Keratinocyte (primary cell): Measurements from ENCODE around the gene KLHL3.

ENCODE experiments used
- EZH2 ChIP-seq: IDR thresholded peaks from one replicate; pipeline ENCODE4 v1.6.1; 2012; ENCODE audit warnings: inconsistent platforms, mild to moderate bottlenecking, low read length, moderate library complexity
- TF ChIP-seq, protein P1 (sequence below), 3 experiments: IDR thresholded peaks in 1 of 3; conservative IDR thresholded peaks in 1 of 3; optimal IDR thresholded peaks in 1 of 3; 2 replicates in 2 of 3; 3 replicates in 1 of 3; pipeline versions ENCODE3 to v1.5.1; 2011; ENCODE audit warnings: low read length in 3 of 3, mild to moderate bottlenecking in 3 of 3, moderate library complexity in 2 of 3, control low read depth in 1 of 3, inconsistent platforms in 1 of 3; ENCODE audit not compliant: insufficient read depth in 2 of 3; ENCODE audit errors: extremely low read depth in 1 of 3

DNA sequence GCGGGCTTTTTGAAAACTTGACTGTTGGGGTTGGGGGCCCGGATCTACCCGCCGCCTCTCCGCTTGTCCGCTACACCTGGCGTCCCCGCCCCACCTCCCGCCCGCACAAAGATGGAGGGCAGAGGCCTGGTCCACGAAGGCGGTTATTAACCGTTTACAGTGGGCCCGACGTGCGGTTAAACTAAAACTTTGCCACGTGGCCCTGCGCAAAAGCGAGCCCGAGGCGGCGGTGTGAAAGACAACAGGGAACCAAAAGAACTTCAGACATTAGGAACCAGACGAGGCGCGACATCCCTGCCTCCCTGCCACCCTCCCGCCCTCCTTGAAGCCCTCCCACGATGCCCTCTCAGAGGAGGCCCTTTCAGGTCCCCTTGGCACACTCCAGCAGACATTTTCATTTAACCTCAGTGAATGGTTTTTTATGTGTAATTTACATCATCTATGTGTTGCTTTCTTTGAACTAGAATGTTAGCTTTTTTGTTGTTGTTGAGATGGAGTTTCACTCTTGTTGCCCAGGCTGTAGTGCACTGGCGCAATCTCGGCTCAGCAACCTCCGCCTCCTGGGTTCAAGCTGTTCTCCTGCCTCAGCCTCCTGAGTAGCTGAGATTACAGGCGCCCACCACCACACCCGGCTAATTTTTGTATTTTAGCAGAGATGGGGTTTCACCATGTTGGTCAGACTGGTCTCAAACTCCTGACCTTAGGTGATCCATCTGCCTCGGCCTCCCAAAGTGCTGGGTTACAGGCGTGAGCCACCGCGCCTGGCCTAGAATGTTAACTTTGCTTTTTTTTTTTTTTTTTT is 19.3 kb upstream of the KLHL3 start:
- TF ChIP-seq, protein P1, sequence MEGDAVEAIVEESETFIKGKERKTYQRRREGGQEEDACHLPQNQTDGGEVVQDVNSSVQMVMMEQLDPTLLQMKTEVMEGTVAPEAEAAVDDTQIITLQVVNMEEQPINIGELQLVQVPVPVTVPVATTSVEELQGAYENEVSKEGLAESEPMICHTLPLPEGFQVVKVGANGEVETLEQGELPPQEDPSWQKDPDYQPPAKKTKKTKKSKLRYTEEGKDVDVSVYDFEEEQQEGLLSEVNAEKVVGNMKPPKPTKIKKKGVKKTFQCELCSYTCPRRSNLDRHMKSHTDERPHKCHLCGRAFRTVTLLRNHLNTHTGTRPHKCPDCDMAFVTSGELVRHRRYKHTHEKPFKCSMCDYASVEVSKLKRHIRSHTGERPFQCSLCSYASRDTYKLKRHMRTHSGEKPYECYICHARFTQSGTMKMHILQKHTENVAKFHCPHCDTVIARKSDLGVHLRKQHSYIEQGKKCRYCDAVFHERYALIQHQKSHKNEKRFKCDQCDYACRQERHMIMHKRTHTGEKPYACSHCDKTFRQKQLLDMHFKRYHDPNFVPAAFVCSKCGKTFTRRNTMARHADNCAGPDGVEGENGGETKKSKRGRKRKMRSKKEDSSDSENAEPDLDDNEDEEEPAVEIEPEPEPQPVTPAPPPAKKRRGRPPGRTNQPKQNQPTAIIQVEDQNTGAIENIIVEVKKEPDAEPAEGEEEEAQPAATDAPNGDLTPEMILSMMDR (optimal IDR thresholded peaks at IDR 0.05 in 1 of 3, IDR thresholded peaks at IDR 0.05 in 1 of 3, conservative IDR thresholded peaks at IDR 0.05 in 1 of 3; ENCODE audit: extremely low read depth in 1 of 3, insufficient read depth in 2 of 3, low read length in 3 of 3): no peak
- no peak for TF ChIP-seq EZH2
